Cerebellar nuclear complex (tissue), 1 donor: ENCODE results near the gene ERG28.
"Not testable (repeated sequence)": the region's sequence is repeated elsewhere in the genome, so short reads cannot be mapped to it uniquely, and the experiment has no call there.

ENCODE experiments used
- DNase-seq, 2 experiments: peaks; one replicate each; lab custom pipeline; 2025; lab: John Stamatoyannopoulos, UW

Gene ERG28

GRCh38 chr14:75625034-75625433, 35.6 kb downstream of the ERG28 start:
- no peak for DNase-seq

GRCh38 chr14:75619548-75619947, 41.1 kb downstream of the ERG28 start:
- no peak for DNase-seq

GRCh38 chr14:75615200-75615599, 45.5 kb downstream of the ERG28 start:
- no peak for DNase-seq

GRCh38 chr14:75614179-75614578, 46.5 kb downstream of the ERG28 start:
- no peak for DNase-seq

- no peak for DNase-seq
Measured at GRCh38 chr14:75612157-75612556, 48.5 kb downstream of the ERG28 start.

DNA sequence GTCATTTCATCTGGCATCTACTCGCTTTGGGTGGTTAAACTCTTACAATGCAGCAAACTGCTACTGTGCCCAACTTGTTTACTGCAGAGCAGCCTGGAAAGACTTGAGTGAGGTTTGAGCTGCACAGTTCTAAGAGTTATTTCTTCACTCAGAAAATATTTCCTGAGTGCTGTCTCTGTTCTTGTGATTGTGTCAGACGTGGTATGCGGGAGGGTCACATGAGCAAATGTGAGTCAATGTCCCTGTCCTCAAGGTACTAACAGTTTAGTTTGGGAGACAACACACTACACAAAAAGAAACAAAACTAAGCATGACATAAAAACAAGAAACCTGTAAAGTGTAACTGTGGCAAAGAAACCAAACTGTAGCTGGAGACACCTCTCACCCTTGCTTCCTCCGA, 49.8 kb downstream of the ERG28 start:
- no peak for DNase-seq

DNA sequence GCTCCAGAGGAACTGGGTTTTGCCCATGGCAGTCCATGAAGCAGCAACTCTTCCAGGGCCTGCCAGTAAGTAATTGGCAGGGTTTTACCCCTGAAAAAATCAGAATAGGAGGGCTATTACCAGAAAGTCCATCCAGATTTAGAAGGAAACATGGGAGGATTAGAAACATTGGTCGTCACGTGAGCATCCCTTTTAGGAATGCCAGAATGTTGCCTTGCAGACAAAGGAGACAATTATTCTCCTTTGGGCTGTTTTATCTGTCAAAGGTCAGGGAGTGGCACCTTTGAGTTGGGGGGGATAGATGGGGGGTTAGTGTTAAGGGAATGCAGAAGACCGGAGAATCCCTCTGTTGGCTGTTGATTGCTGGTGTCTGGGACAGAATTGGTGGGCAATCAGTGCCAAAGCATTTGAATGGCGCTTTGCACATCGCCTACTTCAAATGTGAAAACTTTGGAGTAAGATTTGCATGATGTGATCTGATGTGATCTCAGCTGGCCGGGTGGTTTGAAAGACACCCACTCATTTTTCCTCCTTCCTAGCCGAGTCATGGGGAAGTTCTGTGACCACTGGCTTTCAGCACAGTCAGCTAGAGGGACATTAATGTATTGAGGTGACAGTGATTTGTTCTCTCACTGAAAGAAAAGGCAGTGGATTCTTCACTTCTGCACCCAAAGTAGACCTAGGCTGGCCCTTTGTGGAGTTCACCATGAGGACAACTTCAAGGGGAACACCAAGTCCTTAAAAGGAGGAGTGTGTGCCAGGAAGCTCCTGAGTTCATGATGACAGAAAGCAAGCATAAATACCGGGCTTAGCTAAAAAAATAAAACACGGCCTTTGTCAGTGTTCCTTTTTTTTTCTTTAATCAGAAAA, 50.8 kb downstream of the ERG28 start:
- no peak for DNase-seq

GRCh38 chr14:75609116-75609515, 51.6 kb downstream of the ERG28 start:
- DNase-seq: no peak

DNA sequence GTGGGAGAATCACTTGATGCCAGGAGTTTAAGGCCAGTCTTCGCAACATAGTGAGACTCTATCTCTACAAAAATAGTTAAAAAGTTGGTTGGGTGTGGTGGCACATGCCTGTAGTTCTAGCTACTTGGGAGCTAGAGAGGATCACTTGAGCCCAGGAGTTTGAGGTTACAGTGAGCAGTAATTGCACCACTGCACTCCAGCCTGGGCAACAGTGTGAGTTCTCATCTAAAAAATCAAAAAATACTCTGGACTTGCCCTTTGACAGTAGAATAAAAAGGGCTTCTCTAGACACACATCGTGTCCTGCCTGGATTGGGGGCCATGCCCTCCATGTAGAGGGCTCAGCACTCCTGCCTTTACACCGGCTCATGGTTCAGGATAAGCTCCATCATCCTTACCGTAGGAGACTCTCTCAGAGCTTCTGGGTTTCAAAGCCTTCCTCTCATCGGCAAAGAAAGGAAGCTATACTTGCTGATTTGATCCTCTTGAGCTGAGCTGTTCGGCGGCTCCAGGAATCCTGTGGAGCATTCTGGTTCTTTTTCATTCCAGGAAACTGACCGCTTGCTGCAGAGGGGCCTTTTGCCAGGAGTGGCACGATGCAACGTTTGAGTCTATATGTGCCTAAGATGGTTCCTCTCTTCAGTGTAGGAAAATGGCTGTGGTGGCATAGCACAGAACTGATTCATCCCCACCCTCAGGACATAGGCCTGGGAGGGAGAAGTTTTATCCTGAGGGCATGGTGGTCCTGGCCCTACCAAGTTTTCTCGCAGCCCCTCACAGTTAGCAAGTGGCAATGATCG, 52.6 kb downstream of the ERG28 start:
- DNase-seq: no peak

DNA sequence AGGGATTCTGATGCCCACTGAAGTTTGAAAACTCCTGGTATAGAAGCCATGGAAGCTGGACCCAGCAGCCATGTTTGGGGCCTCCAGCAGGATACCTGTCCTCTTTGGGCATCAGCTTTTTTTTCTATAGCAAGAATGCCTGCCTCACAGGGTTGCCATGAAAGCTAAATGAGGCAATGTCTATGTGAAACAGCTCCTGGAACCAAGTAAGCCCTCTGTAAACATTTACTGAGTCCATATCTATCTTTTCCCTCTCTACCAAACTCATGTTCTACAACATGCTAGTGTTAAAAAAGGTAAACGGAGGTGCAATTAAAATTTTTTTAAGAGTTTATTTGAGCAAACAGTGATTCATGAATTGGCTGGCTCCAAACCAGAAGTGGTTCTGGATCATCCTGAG, 53.6 kb downstream of the ERG28 start:
- no peak for DNase-seq

- DNase-seq: no peak
Measured at GRCh38 chr14:75605916-75606315, 54.8 kb downstream of the ERG28 start.

DNA sequence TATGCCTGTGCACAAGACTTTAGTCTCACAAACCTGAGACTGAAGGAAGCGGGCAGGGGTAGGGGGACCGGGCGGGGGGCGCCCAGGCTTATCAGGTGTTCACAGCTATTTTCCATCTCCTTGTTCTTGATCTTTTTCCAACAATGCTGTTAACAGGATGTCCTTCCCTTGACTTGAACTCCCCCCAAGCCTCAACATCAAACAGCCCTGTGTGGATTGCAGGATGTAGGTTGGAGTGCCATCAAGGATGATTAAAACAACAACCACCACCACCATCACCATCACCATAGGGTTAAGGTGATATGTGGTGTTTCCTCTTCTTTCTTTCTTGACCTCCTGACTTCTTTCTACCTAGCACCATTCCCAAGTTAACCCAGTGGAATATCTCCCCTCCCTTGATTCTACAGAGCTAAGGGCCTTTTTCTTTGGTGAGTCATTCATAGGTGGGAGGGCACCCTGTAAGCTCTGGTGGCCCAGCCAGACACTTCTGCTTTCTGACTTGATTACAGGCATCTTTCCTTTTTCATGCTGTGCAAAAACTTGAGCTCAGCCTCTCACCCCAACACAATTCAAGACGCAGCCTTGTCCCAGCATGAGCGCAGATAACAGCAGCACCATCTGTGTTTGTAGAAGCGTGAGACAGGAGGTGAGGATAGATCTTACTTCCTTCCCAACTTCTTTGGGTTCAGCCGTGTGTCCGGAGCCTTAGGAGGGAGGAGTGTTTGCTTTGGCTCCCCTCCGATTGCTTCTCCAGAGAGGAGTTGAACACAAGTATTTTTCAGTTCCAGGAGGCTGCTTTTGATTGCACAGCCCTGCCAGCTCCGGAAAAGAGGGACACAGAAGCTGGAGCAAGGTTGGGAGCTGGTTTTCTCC, 55.5 kb downstream of the ERG28 start:
- no peak for DNase-seq

GRCh38 chr14:75602503-75602902, 58.2 kb downstream of the ERG28 start:
- DNase-seq: no peak

DNA sequence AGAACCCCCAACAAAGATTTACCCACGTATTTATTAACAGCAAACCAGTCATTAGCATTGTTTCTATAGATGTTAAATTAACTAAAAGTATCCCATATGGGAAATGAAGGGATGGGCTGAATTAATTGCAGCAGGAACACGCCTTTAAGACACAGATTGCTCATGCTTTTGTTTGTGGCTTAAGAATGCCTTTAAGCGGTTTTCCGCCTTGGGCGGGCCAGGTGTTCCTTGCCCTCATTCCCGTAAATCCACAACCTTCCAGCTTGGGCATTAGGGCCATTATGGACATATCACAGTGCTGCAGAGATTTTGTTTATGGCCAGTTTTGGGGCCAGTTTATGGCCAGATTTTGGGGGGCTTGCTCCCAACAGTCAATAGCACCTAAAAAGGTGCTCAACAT, 59.6 kb downstream of the ERG28 start:
- not testable (repeated sequence) for DNase-seq

DNA sequence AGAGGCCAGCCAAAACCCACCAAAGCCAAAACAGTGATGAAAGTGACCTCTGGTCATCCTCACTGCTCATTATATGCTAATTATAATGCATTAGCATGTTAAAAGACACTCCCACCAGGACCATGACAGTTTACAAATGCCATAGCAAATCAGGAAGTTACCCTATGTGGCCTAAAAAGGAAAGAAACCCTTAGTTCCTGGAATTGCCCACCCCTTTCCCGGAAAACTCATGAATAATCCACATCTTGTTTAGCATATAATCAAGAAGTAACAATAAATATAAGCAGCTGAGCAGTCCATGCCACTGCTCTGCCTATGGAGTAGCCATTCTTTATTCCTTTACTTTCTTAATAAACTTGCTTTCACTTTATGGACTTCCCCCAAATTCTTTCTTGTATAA, 60.6 kb downstream of the ERG28 start:
- not testable (repeated sequence) for DNase-seq
